GM23338 (cell line): ENCODE results near the gene FRAT1. TPM values are rescaled to one million over a fixed set of nuclear protein-coding genes. Genes with fewer than 3 reads are reported as not detected.
A peak's percentile ranks its signal among the peaks of the same experiment; 100 is the strongest.

ENCODE experiments used
- ATAC-seq: fragments of 200-7000 bp; cut with Tn5 transposase; 3 replicates; pipeline ENCODE4 v1.9.1; 2020
- DNase-seq: peaks from one replicate; pipeline ENCODE4 v3.0.0-alpha.2; 2015; ENCODE audit warnings: low spot score
- H2AFZ ChIP-seq: fragments of 200-600 bp; sonication (generic); 2 replicates; pipeline ENCODE4 v1.8.0; 2016; ENCODE audit warnings: antibody characterized with exemption, mild to moderate bottlenecking, moderate library complexity
- H3F3A ChIP-seq: fragments of 200-600 bp; sonication (generic); replicated peaks from 2 replicates; pipeline ENCODE4 v1.8.0; 2017; ENCODE audit warnings: antibody characterized with exemption, mixed run types, low read depth
- H3K27ac ChIP-seq: fragments of 200-600 bp; sonication (generic); 2 replicates; pipeline ENCODE4 v1.6.1; 2016; ENCODE audit warnings: low read depth
- H3K27me3 ChIP-seq: fragments of 200-600 bp; sonication (generic); 2 replicates; pipeline ENCODE4 v1.8.0; 2016; ENCODE audit warnings: mild to moderate bottlenecking, mixed run types, moderate library complexity; ENCODE audit not compliant: insufficient read depth
- H3K36me3 ChIP-seq: fragments of 200-600 bp; sonication (generic); 2 replicates; pipeline ENCODE4 v1.8.0; 2016; ENCODE audit warnings: mild to moderate bottlenecking; ENCODE audit not compliant: insufficient read depth
- H3K4me1 ChIP-seq: fragments of 200-600 bp; sonication (generic); 2 replicates; pipeline ENCODE4 v1.8.0; 2016; ENCODE audit warnings: mild to moderate bottlenecking, moderate library complexity; ENCODE audit not compliant: insufficient read depth
- H3K4me2 ChIP-seq: fragments of 200-600 bp; sonication (generic); 2 replicates; pipeline ENCODE4 v1.7.1; 2017; ENCODE audit warnings: mixed run types
- H3K4me3 ChIP-seq: fragments of 200-600 bp; sonication (generic); 2 replicates; pipeline ENCODE4 v1.6.1; 2016; ENCODE audit warnings: mixed run types
- H3K79me2 ChIP-seq: fragments of 200-600 bp; sonication (generic); replicated peaks from 2 replicates; pipeline ENCODE4 v1.8.0; 2017; ENCODE audit warnings: mild to moderate bottlenecking; ENCODE audit not compliant: insufficient read depth
- H3K9me2 ChIP-seq: fragments of 200-600 bp; sonication (generic); 2 replicates; pipeline ENCODE4 v1.8.0; 2017; ENCODE audit not compliant: insufficient read depth
- H4K20me1 ChIP-seq: fragments of 200-600 bp; sonication (generic); replicated peaks from 2 replicates; pipeline ENCODE4 v1.8.0; 2017; ENCODE audit warnings: mild to moderate bottlenecking; ENCODE audit not compliant: insufficient read depth
- H3K27ac Mint-ChIP-seq: 2 replicates; pipeline ENCODE4 v1.8.0; 2020; ENCODE audit warnings: inconsistent platforms, mild to moderate bottlenecking, moderate library complexity, mixed read lengths
- H3K27me3 Mint-ChIP-seq: 3 replicates; pipeline ENCODE4 v1.8.0; 2022; ENCODE audit warnings: low read depth, mild to moderate bottlenecking, moderate library complexity, mixed read lengths, inconsistent platforms; ENCODE audit not compliant: insufficient read depth, poor library complexity
- H3K36me3 Mint-ChIP-seq: 3 replicates; pipeline ENCODE4 v1.8.0; 2021; ENCODE audit warnings: low read depth, mild to moderate bottlenecking, inconsistent platforms, moderate library complexity, mixed read lengths
- H3K4me1 Mint-ChIP-seq: 3 replicates; pipeline ENCODE4 v1.8.0; 2020; ENCODE audit warnings: mild to moderate bottlenecking, inconsistent platforms, mixed read lengths
- H3K4me3 Mint-ChIP-seq: 3 replicates; pipeline ENCODE4 v1.8.0; 2021; ENCODE audit warnings: moderate library complexity, mild to moderate bottlenecking, inconsistent platforms, mixed read lengths
- H3K9me3 Mint-ChIP-seq: 3 replicates; pipeline ENCODE4 v1.8.0; 2020; ENCODE audit warnings: moderate library complexity, mild to moderate bottlenecking, inconsistent platforms, mixed read lengths
- CREB1 ChIP-seq: fragments of 250-450 bp; sonication (Bioruptor Pico); IDR thresholded peaks from 2 replicates; pipeline ENCODE4 v1.5.0; 2020; ENCODE audit warnings: low read depth, mild to moderate bottlenecking, moderate library complexity
- EZH2 ChIP-seq: fragments of 200-600 bp; sonication (generic); IDR thresholded peaks from one replicate; pipeline ENCODE4 v1.8.0; 2017; ENCODE audit warnings: antibody characterized with exemption, mild to moderate bottlenecking, low read depth; ENCODE audit not compliant: unreplicated experiment
- EZH2phosphoT487 ChIP-seq: fragments of 200-600 bp; sonication (generic); IDR thresholded peaks from one replicate; pipeline ENCODE4 v1.8.1; 2018; ENCODE audit warnings: antibody characterized with exemption; ENCODE audit not compliant: unreplicated experiment
- POLR2AphosphoS5 ChIP-seq: IDR thresholded peaks from 2 replicates; pipeline ENCODE4 v1.6.1; 2016; ENCODE audit warnings: antibody characterized with exemption, low read depth
- STAT1 ChIP-seq: IDR thresholded peaks from one replicate; pipeline ENCODE4 v1.6.1; 2016; ENCODE audit warnings: antibody characterized with exemption; ENCODE audit not compliant: unreplicated experiment
- polyA plus RNA-seq: library from polyadenylated mRNA; unstranded; fragments of >200 nt; fragmentation: Nextera tagmentation; extraction: Ambion mirVana; gene quantifications from 2 replicates; pipeline ENCODE4 v1.2.1, GENCODE V29; 2016
- total RNA-seq: library from RNA; depleted of rRNA; stranded (reverse); fragments of >200 nt; shearing (Covaris generic); gene quantifications from 2 replicates; pipeline ENCODE4 v1.2.3, GENCODE V29; 2014
- TF ChIP-seq, protein P1 (sequence below): fragments of 250-450 bp; sonication (Bioruptor Pico); IDR thresholded peaks from 2 replicates; pipeline ENCODE4 v1.5.0; 2020; ENCODE audit warnings: mild to moderate bottlenecking, moderate library complexity

Gene FRAT1
- total and polyA plus RNA-seq, 2 experiments from 2014 or later = 1.4 to 8.5 TPM

DNA sequence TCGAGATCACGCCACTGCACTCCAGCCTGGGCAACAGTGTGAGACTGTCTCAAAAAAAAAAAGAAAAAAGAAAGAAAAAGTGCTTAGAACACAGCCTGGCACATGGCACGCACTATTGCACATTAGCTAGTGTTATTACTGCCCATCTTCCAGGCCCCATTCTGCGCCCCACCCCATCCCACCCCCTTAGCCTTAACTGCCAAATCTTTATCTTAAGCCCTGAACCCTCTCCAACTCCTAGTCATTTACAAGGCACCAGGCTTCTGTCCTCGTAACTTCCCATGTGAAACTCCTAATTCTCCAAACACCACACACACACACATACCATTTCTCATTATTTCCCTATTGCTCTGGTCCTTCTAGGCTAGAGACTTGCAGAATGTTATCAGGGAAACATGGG is 10.7 kb downstream of the FRAT1 start (continued):
- TF ChIP-seq, protein P1, sequence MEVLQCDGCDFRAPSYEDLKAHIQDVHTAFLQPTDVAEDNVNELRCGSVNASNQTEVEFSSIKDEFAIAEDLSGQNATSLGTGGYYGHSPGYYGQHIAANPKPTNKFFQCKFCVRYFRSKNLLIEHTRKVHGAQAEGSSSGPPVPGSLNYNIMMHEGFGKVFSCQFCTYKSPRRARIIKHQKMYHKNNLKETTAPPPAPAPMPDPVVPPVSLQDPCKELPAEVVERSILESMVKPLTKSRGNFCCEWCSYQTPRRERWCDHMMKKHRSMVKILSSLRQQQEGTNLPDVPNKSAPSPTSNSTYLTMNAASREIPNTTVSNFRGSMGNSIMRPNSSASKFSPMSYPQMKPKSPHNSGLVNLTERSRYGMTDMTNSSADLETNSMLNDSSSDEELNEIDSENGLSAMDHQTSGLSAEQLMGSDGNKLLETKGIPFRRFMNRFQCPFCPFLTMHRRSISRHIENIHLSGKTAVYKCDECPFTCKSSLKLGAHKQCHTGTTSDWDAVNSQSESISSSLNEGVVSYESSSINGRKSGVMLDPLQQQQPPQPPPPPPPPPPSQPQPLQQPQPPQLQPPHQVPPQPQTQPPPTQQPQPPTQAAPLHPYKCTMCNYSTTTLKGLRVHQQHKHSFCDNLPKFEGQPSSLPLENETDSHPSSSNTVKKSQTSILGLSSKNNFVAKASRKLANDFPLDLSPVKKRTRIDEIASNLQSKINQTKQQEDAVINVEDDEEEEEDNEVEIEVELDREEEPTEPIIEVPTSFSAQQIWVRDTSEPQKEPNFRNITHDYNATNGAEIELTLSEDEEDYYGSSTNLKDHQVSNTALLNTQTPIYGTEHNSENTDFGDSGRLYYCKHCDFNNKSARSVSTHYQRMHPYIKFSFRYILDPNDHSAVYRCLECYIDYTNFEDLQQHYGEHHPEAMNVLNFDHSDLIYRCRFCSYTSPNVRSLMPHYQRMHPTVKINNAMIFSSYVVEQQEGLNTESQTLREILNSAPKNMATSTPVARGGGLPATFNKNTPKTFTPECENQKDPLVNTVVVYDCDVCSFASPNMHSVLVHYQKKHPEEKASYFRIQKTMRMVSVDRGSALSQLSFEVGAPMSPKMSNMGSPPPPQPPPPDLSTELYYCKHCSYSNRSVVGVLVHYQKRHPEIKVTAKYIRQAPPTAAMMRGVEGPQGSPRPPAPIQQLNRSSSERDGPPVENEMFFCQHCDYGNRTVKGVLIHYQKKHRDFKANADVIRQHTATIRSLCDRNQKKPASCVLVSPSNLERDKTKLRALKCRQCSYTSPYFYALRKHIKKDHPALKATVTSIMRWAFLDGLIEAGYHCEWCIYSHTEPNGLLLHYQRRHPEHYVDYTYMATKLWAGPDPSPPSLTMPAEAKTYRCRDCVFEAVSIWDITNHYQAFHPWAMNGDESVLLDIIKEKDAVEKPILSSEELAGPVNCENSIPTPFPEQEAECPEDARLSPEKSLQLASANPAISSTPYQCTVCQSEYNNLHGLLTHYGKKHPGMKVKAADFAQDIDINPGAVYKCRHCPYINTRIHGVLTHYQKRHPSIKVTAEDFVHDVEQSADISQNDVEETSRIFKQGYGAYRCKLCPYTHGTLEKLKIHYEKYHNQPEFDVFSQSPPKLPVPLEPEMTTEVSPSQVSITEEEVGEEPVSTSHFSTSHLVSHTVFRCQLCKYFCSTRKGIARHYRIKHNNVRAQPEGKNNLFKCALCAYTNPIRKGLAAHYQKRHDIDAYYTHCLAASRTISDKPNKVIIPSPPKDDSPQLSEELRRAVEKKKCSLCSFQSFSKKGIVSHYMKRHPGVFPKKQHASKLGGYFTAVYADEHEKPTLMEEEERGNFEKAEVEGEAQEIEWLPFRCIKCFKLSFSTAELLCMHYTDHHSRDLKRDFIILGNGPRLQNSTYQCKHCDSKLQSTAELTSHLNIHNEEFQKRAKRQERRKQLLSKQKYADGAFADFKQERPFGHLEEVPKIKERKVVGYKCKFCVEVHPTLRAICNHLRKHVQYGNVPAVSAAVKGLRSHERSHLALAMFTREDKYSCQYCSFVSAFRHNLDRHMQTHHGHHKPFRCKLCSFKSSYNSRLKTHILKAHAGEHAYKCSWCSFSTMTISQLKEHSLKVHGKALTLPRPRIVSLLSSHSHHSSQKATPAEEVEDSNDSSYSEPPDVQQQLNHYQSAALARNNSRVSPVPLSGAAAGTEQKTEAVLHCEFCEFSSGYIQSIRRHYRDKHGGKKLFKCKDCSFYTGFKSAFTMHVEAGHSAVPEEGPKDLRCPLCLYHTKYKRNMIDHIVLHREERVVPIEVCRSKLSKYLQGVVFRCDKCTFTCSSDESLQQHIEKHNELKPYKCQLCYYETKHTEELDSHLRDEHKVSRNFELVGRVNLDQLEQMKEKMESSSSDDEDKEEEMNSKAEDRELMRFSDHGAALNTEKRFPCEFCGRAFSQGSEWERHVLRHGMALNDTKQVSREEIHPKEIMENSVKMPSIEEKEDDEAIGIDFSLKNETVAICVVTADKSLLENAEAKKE (CRISPR knock-in tag) = no peak
- no peak for TF ChIP-seq EZH2
- TF ChIP-seq EZH2phosphoT487 = no peak
- no peak for TF ChIP-seq CREB1 (CRISPR knock-in tag)
- TF ChIP-seq STAT1 = no peak

DNA sequence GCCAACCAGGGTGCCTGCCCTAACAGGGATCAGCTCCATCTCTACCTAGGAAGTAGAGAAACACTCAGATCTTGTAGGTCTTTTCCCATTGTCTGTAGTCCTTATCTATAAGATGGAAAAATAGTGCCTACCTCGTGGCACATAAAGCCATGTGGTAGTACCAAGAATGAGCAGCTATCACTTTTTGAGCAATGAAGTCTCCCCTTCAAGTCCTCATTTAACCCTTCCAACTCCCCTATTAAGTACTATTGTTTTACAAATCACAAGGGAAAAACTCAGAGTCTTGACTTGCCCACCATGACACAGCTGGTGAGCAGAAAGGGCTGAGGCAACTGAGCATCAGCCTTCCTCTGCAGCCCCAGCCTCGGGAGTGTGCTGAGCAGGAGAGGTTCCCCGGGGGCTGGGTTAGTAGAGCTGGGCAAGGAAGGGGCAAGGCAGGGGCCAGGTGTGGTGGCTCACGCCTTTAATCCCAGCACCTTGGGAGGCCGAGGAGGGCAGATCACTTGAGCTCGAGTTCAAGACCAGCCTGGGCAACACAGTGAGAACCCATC is 12.2 kb downstream of the FRAT1 start:
- H3K4me1 ChIP-seq = peaks cover 48% of the 10 kb centered on the region
- H3K79me2 ChIP-seq = peaks cover 55% of the 10 kb centered on the region
- DNase-seq = peak; percentile 46
- H3K9me2 ChIP-seq = no peaks in the 10 kb centered on the region
- peak overlapping the region; percentile 73; the same call in 1 of the 2 replicates for H3K27ac ChIP-seq
- Mint-ChIP-seq H3K4me1 (peaks cover 35% of the 10 kb centered on the region), H3K9me3 (no peaks in the 10 kb centered on the region), H3K36me3 (peaks cover 41% of the 10 kb centered on the region), H3K4me3 (peak overlapping the region; percentile 94), H3K27ac (peak overlapping the region; percentile 76), H3K27me3 (peaks cover 20% of the 10 kb centered on the region)
- H2AFZ ChIP-seq = no peak overlapping the region
- H3K4me3 ChIP-seq = peak overlapping the region; percentile 82
- peak overlapping the region; percentile 93 for H3K4me2 ChIP-seq
- no peaks in the 10 kb centered on the region for H3K36me3 ChIP-seq
- ATAC-seq = peak; percentile 9
- TF ChIP-seq POLR2AphosphoS5 (peak; percentile 40; the same call in 1 of the 2 replicates), CREB1 (CRISPR knock-in tag) (no peak)
- H3K27me3 ChIP-seq = no peaks in the 10 kb centered on the region
- peaks cover 22% of the 10 kb centered on the region for H3F3A ChIP-seq
- peaks cover 31% of the 10 kb centered on the region for H4K20me1 ChIP-seq
